ENCODE results near the gene AP3B1. TPM values are rescaled to one million over a fixed set of nuclear protein-coding genes. Genes with fewer than 3 reads are reported as not detected.

Gene AP3B1
- total and polyA plus RNA-seq, 2 donors (not counting 3 experiments of a cell fraction or from before 2014, with no cell fraction given), result 31.6 to 46.7 TPM

DNA sequence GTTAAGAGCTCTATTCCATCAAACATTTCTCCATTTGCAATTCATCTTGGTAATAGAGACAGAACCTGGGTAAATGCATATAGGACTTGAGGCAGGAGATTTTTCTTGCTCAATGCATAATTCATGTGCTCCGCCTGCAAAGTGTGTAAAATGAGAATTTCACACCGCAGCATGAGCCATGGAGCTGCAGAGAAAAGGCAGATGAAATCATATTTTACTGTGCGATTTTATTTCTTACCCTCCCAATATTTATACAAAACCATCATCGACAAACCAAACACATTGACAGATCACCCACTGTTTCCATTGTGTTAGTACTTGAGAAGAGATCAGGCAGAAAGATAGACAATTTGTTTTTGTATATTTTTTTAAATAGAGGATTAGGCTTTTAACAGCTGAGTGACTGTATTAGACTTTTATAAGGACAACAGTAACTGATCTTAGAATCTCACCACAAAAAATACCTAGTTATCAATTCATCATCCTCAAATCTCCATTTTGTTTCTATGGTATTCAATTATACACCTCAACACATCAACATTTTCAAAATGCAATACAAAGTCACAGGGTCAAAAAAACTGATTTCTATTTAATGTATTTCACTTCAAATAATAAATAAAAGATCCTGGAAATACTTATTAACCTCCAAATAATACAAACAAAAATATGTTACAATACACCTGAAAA is 191.1 kb downstream of the AP3B1 start:
- H3K4me1 ChIP-seq (ENCODE audit: control insufficient read depth, extremely low read depth, insufficient read depth, low read length), result no peaks in the 10 kb centered on the region
- H3K4me3 ChIP-seq (replicated peaks in 1 of 3; ENCODE audit: insufficient read depth in 1 of 3, low read depth in 1 of 3, low read length in 3 of 3), result no peak overlapping the region
- H3K27ac ChIP-seq (ENCODE audit: insufficient read depth, low read depth, low read length), result no peak overlapping the region
- no TSS peak for BruUV-seq (replicated peaks)
- no peak overlapping the region for H3K4me2 ChIP-seq (ENCODE audit: insufficient read depth, low read length)
- DNase-seq (ENCODE audit: low read depth, low spot score), result no peak
- peaks cover 0 to 2% of the 10 kb centered on the region in 2 experiments for H3K36me3 ChIP-seq (ENCODE audit: control insufficient read depth in 2 of 2, extremely low read depth in 1 of 2, insufficient read depth in 2 of 2, low read length in 2 of 2)
- no peaks in the 10 kb centered on the region for H3K9me3 ChIP-seq (replicated peaks; ENCODE audit: control insufficient read depth, insufficient read depth, low read length)
- H3K9ac ChIP-seq (replicated peaks; ENCODE audit: extremely low read depth, insufficient read depth, low read length), result no peak overlapping the region
- FAIRE-seq, result no peak
- H4K20me1 ChIP-seq (replicated peaks; ENCODE audit: control insufficient read depth, extremely low read depth, insufficient read depth, low read length), result no peaks in the 10 kb centered on the region
- H3K27me3 ChIP-seq (ENCODE audit: control insufficient read depth in 2 of 2, insufficient read depth in 2 of 2, low read length in 2 of 2), result no peaks in the 10 kb centered on the region
- dilution Hi-C loops (cut with MboI; ENCODE audit: extremely low pct_ligation_motif_present, low sequenced_read_pairs), result no loop called here
- TF ChIP-seq POLR2AphosphoS5 (IDR thresholded peaks at IDR 0.05; ENCODE audit: insufficient read depth, low read depth, low read length), result no peak
- no peak for TF ChIP-seq FOS (IDR thresholded peaks at IDR 0.05; ENCODE audit: borderline replicate concordance, insufficient read depth, low read length)
- TF ChIP-seq, protein P1, sequence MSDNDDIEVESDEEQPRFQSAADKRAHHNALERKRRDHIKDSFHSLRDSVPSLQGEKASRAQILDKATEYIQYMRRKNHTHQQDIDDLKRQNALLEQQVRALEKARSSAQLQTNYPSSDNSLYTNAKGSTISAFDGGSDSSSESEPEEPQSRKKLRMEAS (IDR thresholded peaks at IDR 0.05; ENCODE audit: insufficient read depth, insufficient read length), result no peak
- TF ChIP-seq MYC (IDR thresholded peaks at IDR 0.05; ENCODE audit: low read depth, low read length), result no peak
- TF ChIP-seq, protein P2, sequence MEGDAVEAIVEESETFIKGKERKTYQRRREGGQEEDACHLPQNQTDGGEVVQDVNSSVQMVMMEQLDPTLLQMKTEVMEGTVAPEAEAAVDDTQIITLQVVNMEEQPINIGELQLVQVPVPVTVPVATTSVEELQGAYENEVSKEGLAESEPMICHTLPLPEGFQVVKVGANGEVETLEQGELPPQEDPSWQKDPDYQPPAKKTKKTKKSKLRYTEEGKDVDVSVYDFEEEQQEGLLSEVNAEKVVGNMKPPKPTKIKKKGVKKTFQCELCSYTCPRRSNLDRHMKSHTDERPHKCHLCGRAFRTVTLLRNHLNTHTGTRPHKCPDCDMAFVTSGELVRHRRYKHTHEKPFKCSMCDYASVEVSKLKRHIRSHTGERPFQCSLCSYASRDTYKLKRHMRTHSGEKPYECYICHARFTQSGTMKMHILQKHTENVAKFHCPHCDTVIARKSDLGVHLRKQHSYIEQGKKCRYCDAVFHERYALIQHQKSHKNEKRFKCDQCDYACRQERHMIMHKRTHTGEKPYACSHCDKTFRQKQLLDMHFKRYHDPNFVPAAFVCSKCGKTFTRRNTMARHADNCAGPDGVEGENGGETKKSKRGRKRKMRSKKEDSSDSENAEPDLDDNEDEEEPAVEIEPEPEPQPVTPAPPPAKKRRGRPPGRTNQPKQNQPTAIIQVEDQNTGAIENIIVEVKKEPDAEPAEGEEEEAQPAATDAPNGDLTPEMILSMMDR (IDR thresholded peaks at IDR 0.05; ENCODE audit: extremely low read depth in 1 of 2, insufficient read depth in 1 of 2, low read depth in 1 of 2, low read length in 2 of 2), result no peak
- TF ChIP-seq EZH2 (IDR thresholded peaks at IDR 0.05; ENCODE audit: borderline replicate concordance, low read depth, low read length, severe bottlenecking), result no peak
- TF ChIP-seq GATA2 (IDR thresholded peaks at IDR 0.05; ENCODE audit: insufficient read depth, insufficient read length, low read depth, low read length), result no peak
- no peak for TF ChIP-seq JUN (IDR thresholded peaks at IDR 0.05; ENCODE audit: borderline replicate concordance, insufficient read depth, insufficient read length, low read depth)
- TF ChIP-seq POLR2A (IDR thresholded peaks at IDR 0.05; ENCODE audit: low read depth, low read length), result no peak
- intact Hi-C loops (cut with micrococcal nuclease), result no loop called here
- ChIA-PET POLR2A (no interaction called here), CTCF (interaction anchor here (0.8 to 1.5 kb wide), 3 partner anchors 13 to 26 kb away, joined by 3 to 6 read pairs (median 4); no protein-coding TSS in a partner anchor)
- H3K79me2 ChIP-seq (ENCODE audit: control insufficient read depth, insufficient read depth, low read length), result no peaks in the 10 kb centered on the region
- H3K9me1 ChIP-seq (replicated peaks; ENCODE audit: control insufficient read depth, extremely low read depth, insufficient read depth, low read length), result no peaks in the 10 kb centered on the region
- no peak overlapping the region for H2AFZ ChIP-seq (ENCODE audit: low read depth, low read length)

Measured in endothelial cell of umbilical vein (primary cell).